HG03175 (cell line): ENCODE results near the gene CCDC190.
"Not testable (repeated sequence)": the region's sequence is repeated elsewhere in the genome, so short reads cannot be mapped to it uniquely, and the experiment has no call there.

Source experiments
- ATAC-seq: cut with Tn5 transposase; IDR thresholded peaks from one replicate; pipeline ENCODE4 v1.9.1; 2021; ENCODE audit warnings: mild to moderate bottlenecking, moderate library complexity; ENCODE audit not compliant: unreplicated experiment

The CCDC190 gene

GRCh38 chr1:162838863-162839262 lies 22.1 kb downstream of the CCDC190 start:
- ATAC-seq: no peak

DNA sequence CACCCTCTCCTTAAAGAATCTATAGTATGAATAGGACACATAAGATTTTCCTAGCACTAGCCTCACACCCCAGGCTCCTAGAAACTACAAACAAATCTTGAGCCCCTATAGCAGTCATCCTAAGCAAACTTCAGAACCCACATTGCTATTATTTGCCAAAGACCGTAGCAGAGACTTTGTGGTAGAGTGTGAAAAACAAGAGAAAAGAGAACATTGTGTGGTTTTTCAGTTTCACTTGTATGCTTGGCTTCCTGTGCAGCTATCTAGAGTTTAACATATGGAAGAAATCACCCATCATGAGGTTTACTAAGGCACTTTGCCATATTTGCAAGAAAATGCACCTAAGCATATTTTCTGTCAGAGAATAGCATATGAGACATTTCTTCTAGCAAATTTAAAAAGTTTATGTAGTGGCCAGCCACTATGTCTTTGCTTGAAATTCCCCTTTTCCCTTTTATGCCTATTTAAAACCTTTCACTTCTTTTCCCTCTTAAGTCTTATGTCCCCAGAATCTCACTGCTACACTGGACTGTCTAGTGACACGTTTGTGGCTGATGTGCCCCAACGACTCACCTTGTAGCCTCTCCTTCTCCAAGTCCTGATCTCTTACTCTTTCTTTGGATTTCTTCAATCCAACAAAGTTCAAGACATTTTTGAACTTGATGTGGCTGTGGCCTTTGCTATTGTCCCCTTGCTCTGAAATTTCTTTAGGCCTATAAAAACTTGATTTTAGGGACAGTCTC lies 25.6 kb downstream of the CCDC190 start:
- ATAC-seq: peak; percentile 73

DNA sequence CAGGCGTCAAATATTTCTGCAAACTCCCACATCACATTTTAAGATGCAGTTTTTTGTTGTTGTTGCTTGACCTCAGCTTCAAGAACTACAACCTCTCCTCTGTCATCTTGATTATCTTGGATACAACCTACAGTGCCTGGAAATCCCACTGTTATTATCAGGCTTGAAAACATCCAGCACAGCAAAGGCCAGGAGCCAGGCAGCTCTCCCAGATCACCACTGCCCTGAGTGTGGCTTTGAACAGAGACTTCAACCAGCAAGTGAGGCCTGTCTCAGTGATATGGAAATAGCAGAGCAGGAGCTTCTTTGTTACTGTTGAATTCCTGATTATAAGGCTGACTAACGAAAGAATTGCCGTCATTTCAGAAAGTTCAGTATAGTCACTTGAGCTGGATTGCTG lies 28.5 kb downstream of the CCDC190 start:
- no peak for ATAC-seq

- no peak for ATAC-seq
These were observed 31.7 kb downstream of the CCDC190 start for GRCh38 chr1:162829268-162829667.

DNA sequence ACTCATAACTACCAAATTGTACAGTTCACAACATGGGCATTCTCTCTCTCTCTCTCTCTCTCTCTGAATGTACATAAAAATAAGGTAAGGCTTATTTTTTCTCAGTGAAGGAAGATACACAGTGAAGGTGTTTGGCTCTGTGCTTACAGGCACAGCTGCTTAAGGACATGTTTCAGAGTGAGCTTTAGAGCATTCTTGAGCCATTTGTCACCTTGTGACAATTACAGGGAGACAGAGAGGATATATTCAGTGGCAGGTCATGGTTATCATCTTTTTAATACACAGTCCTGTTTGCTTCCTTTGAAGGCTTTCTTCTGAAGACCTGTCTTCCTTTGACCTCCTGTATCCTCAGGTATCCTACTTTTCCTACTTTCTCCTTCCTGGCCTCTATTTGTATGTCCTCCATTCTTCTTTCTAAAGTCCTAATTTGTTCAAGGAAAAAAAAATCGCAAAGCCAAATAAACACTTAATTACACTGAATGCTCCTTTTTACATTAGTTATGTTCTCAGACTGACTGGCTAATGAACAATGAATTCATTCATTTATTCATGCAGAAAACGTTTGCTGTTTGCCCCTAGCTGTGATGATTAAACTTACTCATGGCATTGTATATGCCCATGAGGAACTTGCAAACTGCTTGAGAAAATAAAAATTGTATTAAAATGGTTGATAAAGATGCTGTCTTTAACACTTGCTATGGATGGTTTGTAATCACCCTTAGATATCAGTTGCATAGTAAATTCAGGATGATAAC lies 37.0 kb downstream of the CCDC190 start:
- ATAC-seq: no peak

- no peak for ATAC-seq
These were observed 37.7 kb downstream of the CCDC190 start for GRCh38 chr1:162823231-162823630.

- ATAC-seq: no peak
These were observed 38.4 kb downstream of the CCDC190 start for GRCh38 chr1:162822391-162823200.

DNA sequence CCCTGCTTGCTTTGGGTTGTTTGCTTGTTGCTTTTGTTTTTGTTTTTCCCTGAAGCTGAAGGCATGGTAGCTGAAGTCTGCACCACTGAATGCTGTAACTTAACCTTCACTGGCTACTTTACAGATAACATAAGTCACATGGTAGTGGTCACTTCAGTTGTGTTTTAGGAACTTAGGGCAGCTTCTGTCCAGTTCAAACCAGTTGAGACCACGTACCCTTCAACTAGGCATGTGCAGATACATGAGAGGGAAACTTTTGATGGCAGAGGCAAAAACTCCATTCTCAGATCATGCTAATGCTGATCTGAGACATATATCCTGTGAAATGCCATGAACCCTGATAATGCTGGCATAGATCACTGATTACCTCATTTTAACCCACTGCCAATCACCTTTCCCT lies 42.3 kb downstream of the CCDC190 start:
- not testable (repeated sequence) for ATAC-seq

DNA sequence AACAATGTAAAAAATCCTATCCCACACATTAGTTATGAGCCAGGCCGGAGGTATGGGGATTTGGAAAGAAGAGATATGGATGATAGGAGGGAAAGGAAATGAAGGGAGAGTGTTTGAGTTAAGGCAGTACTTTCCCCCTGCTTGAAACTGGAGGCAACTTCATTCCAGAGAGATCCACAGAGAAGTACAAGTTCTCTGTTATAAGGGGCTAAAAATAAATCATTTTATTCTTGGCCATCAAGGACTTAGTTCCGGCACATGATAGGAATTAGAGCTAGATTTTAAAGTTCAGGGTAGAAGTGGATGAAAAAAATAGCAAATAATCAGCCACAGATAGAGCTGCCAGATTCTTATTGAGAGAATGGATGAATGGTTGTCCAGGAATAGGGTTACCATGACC lies 42.8 kb downstream of the CCDC190 start:
- not testable (repeated sequence) for ATAC-seq

DNA sequence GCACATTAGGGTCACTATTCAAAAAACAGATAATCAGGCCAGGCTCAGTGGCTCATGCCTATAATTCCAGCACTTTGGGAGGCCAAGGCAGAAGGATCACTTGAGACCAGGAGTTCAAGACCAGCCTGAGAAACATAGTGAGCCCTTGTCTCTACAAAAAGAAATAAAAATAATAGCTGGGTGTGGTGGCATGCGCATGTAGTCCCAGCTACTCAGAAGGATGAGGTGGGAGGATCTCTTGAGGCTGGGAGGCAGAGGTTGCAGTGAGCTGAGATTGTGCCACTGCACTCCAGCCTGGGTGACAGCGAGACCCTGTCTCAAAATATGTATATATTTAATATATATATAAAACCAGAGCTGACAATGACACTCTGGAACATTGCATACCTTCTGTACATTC lies 48.6 kb downstream of the CCDC190 start:
- not testable (repeated sequence) for ATAC-seq

GRCh38 chr1:162807503-162807902 lies 53.5 kb downstream of the CCDC190 start:
- ATAC-seq: not testable (repeated sequence)
